Vagina (tissue), 2 donors: ENCODE measurements around the gene KLHL2. TPM values are rescaled to one million over a fixed set of nuclear protein-coding genes. Genes with fewer than 3 reads are reported as not detected.
"Not testable (repeated sequence)": the region's sequence is repeated elsewhere in the genome, so short reads cannot be mapped to it uniquely, and the experiment has no call there.

ENCODE experiments used
- DNase-seq, 2 donors: peaks; one replicate each; pipeline ENCODE4 v3.0.0-alpha.2; 2017; ENCODE audit errors: extremely low spot score in 2 of 2
- H3K27ac ChIP-seq: fragments of 200-600 bp; sonication (generic); one replicate; pipeline ENCODE4 v1.5.1; 2019
- H3K27me3 ChIP-seq: fragments of 200-600 bp; sonication (generic); one replicate; pipeline ENCODE4 v1.5.1; 2019
- H3K36me3 ChIP-seq, 2 donors: fragments of 200-600 bp; sonication (generic); one replicate each; pipeline ENCODE4 v1.5.1; 2017 to 2019
- H3K4me1 ChIP-seq: fragments of 200-600 bp; sonication (generic); one replicate; pipeline ENCODE4 v1.5.1; 2019
- H3K4me3 ChIP-seq, 2 donors: fragments of 200-600 bp; sonication (generic); 1 replicate in 1 of 2; 2 replicates in 1 of 2; pipeline ENCODE4 v1.5.1; 2016 to 2019
- H3K9me3 ChIP-seq: fragments of 200-600 bp; sonication (generic); one replicate; pipeline ENCODE4 v1.5.1; 2019
- POLR2A ChIP-seq, 2 donors: fragments of 450-650 bp; IDR thresholded peaks; one replicate each; pipeline ENCODE4 v1.6.1; 2017; ENCODE audit warnings: antibody characterized with exemption in 2 of 2, mild to moderate bottlenecking in 2 of 2, moderate library complexity in 2 of 2
- POLR2AphosphoS5 ChIP-seq, 2 donors: sonication (generic); formaldehyde crosslinking; IDR thresholded peaks; one replicate each; pipeline ENCODE4 v1.9.0; 2017; ENCODE audit warnings: antibody characterized with exemption in 2 of 2, mild to moderate bottlenecking in 2 of 2, low read depth in 1 of 2; ENCODE audit not compliant: insufficient read depth in 1 of 2
- intact Hi-C: fragments of 100-400 bp; cut with DNase I; formaldehyde crosslinking; loops from one replicate; pipeline ENCODE4 v1.15.1; 2023
- total RNA-seq: library from RNA; depleted of rRNA; stranded (reverse); fragments of >200 nt; gene quantifications from one replicate; pipeline ENCODE4 v1.2.3, GENCODE V29; 2016
- TF ChIP-seq, protein P1 (sequence below), 3 experiments: fragments of 450-650 bp in 2 of 3; fragments of 200-600 bp in 1 of 3; sonication (generic) in 1 of 3; IDR thresholded peaks; one replicate each; pipeline ENCODE4 v1.5.1; 2017 to 2019; ENCODE audit warnings: antibody characterized with exemption in 3 of 3, mild to moderate bottlenecking in 2 of 3, moderate library complexity in 2 of 3

KLHL2 gene
- total RNA-seq, 1 donor from 2014 or later, result 29.5 TPM

GRCh38 chr4:165259776-165260175 is 52.4 kb downstream of the KLHL2 start:
- DNase-seq, intact Hi-C loops, H3K27me3 ChIP-seq, H3K4me3 ChIP-seq, H3K4me1 ChIP-seq, H3K36me3 ChIP-seq, H3K9me3 ChIP-seq, H3K27ac ChIP-seq: not testable (repeated sequence)

- H3K4me1 ChIP-seq, H3K9me3 ChIP-seq, H3K27me3 ChIP-seq, DNase-seq, H3K4me3 ChIP-seq, intact Hi-C loops, H3K36me3 ChIP-seq, H3K27ac ChIP-seq: not testable (repeated sequence)
These were observed 54.9 kb downstream of the KLHL2 start for GRCh38 chr4:165262306-165262705.

- intact Hi-C loops, H3K36me3 ChIP-seq, H3K27ac ChIP-seq, DNase-seq, H3K9me3 ChIP-seq, H3K4me1 ChIP-seq, H3K27me3 ChIP-seq, H3K4me3 ChIP-seq: not testable (repeated sequence)
These were observed 56.1 kb downstream of the KLHL2 start for GRCh38 chr4:165263466-165263865.

DNA sequence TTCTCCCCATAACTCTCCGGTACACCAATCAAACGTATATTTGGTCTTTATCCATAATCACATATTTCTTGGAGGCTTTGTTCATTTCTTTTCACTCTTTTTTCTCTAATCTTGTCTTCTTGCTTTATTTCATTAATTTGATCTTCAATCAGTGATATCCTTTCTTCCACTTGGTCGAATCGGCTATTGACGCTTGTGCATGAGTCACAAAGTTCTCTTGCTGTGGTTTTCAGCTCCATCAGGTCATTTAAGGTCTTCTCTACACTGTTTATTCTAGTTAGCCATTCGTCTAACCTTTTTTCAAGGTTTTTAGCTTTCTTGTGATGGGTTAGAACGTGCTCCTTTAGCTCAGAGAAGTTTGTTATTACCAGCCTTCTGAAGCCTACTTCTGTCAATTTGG is 62.6 kb downstream of the KLHL2 start:
- H3K4me1 ChIP-seq, H3K36me3 ChIP-seq, H3K4me3 ChIP-seq, intact Hi-C loops, H3K27me3 ChIP-seq, DNase-seq, H3K9me3 ChIP-seq, H3K27ac ChIP-seq: not testable (repeated sequence)

DNA sequence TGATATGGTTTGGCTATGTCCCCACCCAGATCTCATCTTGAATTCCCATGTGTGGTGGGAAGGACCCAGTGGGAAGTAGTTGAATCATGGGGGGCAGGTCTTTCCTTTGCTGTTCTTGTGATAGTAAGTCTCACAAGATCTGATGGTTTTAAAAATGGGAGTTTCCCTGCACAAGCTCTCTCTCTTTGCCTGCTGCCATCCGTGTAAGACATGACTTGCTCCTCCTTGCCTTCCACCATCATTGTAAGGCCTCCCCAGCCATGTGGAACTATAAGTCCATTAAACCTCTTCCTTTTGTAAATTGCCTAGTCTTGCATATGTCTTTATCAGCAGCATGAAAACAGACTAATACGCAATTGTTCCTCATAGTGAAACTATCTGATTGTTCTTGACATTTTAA is 66.1 kb downstream of the KLHL2 start:
- H3K4me1 ChIP-seq, H3K27ac ChIP-seq, H3K36me3 ChIP-seq, DNase-seq, H3K27me3 ChIP-seq, H3K4me3 ChIP-seq, H3K9me3 ChIP-seq, intact Hi-C loops: not testable (repeated sequence)

- H3K36me3 ChIP-seq, H3K27ac ChIP-seq, H3K4me1 ChIP-seq, DNase-seq, H3K9me3 ChIP-seq, H3K27me3 ChIP-seq, H3K4me3 ChIP-seq, intact Hi-C loops: not testable (repeated sequence)
These were observed 68.0 kb downstream of the KLHL2 start for GRCh38 chr4:165275357-165275756.

DNA sequence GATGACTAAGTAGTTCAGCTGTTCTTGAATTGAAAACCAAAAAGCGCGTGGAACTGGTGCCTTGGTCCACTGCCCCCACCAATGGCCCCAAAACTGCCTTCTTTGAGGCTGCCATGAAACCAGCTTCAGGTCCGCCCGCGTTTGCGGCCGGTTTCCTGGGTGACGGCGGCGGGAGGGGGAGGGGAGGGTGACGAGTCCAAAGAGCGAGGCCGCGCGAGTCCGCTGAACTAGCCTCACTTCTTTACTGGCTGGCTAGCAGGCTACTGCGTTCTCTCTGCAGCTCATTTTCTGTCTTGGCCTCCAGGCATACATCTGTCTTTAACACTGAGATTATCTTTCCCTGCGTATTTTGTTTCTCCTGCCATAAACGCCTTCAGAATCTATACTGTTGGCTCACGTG is 72.2 kb downstream of the KLHL2 start:
- H3K27me3 ChIP-seq, DNase-seq, H3K4me1 ChIP-seq, H3K9me3 ChIP-seq, H3K27ac ChIP-seq, H3K4me3 ChIP-seq, H3K36me3 ChIP-seq, intact Hi-C loops: not testable (repeated sequence)

GRCh38 chr4:165284697-165285096 is 77.3 kb downstream of the KLHL2 start:
- H3K4me3 ChIP-seq, H3K4me1 ChIP-seq, intact Hi-C loops, H3K27ac ChIP-seq, H3K36me3 ChIP-seq, DNase-seq, H3K27me3 ChIP-seq, H3K9me3 ChIP-seq: not testable (repeated sequence)

- intact Hi-C loops, H3K9me3 ChIP-seq, H3K4me1 ChIP-seq, H3K36me3 ChIP-seq, H3K4me3 ChIP-seq, H3K27me3 ChIP-seq, H3K27ac ChIP-seq, DNase-seq: not testable (repeated sequence)
These were observed 79.4 kb downstream of the KLHL2 start for GRCh38 chr4:165286619-165287340.

GRCh38 chr4:165288226-165288625 is 80.9 kb downstream of the KLHL2 start:
- H3K9me3 ChIP-seq, result no peaks in the 10 kb centered on the region
- H3K4me1 ChIP-seq, result peaks cover 5% of the 10 kb centered on the region
- H3K4me3 ChIP-seq, result no peak overlapping the region
- no peaks in the 10 kb centered on the region for H3K27me3 ChIP-seq
- H3K36me3 ChIP-seq, result no peaks in the 10 kb centered on the region
- no peak for DNase-seq
- intact Hi-C loops, result no loop called here
- no peak for TF ChIP-seq POLR2A (IDR thresholded peaks at IDR 0.05)
- TF ChIP-seq, protein P1, sequence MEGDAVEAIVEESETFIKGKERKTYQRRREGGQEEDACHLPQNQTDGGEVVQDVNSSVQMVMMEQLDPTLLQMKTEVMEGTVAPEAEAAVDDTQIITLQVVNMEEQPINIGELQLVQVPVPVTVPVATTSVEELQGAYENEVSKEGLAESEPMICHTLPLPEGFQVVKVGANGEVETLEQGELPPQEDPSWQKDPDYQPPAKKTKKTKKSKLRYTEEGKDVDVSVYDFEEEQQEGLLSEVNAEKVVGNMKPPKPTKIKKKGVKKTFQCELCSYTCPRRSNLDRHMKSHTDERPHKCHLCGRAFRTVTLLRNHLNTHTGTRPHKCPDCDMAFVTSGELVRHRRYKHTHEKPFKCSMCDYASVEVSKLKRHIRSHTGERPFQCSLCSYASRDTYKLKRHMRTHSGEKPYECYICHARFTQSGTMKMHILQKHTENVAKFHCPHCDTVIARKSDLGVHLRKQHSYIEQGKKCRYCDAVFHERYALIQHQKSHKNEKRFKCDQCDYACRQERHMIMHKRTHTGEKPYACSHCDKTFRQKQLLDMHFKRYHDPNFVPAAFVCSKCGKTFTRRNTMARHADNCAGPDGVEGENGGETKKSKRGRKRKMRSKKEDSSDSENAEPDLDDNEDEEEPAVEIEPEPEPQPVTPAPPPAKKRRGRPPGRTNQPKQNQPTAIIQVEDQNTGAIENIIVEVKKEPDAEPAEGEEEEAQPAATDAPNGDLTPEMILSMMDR (IDR thresholded peaks at IDR 0.05), result no peak
- no peak for TF ChIP-seq POLR2AphosphoS5 (IDR thresholded peaks at IDR 0.05; ENCODE audit: insufficient read depth in 1 of 2, low read depth in 1 of 2)
- H3K27ac ChIP-seq, result no peak overlapping the region
